ENCODE measurements around the gene PPP6R3. TPM values are rescaled to one million over a fixed set of nuclear protein-coding genes. Genes with fewer than 3 reads are reported as not detected.

PPP6R3 gene
- total and polyA plus RNA-seq, 10 of the 15 experiments (the other 5 are each of a cell fraction or from before 2014, with no cell fraction given): 12.4 to 123 (median 74.1) TPM

GRCh38 chr11:68460741-68461574 lies at the start of gene PPP6R3 (continued):
- no peak for TF ChIP-seq HSF1 (IDR thresholded peaks at IDR 0.05; ENCODE audit: low read depth, low read length)
- TF ChIP-seq REST (IDR thresholded peaks at IDR 0.05; ENCODE audit: low read depth, low read length): no peak
- no peak for TF ChIP-seq MEF2B (IDR thresholded peaks at IDR 0.05; ENCODE audit: partially characterized antibody, poor library complexity, severe bottlenecking)
- 0 out of 2 replicates have a peak, but pooled peaks have one; percentile 43 for TF ChIP-seq ZNF24 (IDR thresholded peaks at IDR 0.05)
- 0 out of 2 replicates have a peak, but pooled peaks have one; percentile 45 for TF ChIP-seq RCOR1 (conservative IDR thresholded peaks at IDR 0.05; ENCODE audit: low read depth, low read length)
- no peak for TF ChIP-seq NFYA (IDR thresholded peaks at IDR 0.05; ENCODE audit: borderline replicate concordance, low read depth, low read length)
- no peak for TF ChIP-seq MTA3 (IDR thresholded peaks at IDR 0.05; ENCODE audit: borderline replicate concordance, low read length)
- TF ChIP-seq ZNF622 (IDR thresholded peaks at IDR 0.05): no peak
- no peak for TF ChIP-seq HCFC1 (IDR thresholded peaks at IDR 0.05; ENCODE audit: low read length)
- peak; percentile 50; the same call in 1 of the 2 replicates for TF ChIP-seq SIN3A (IDR thresholded peaks at IDR 0.05; ENCODE audit: low read depth, low read length)
- TF ChIP-seq ESRRA (IDR thresholded peaks at IDR 0.05; ENCODE audit: low read length): no peak
- TF ChIP-seq ATF3 (IDR thresholded peaks at IDR 0.05; ENCODE audit: borderline replicate concordance, extremely low read depth, low read depth, low read length): no peak
- peak; percentile 60; the same call in 1 of the 2 replicates for TF ChIP-seq NR2F1 (conservative IDR thresholded peaks at IDR 0.05)
- TF ChIP-seq ELK1 (IDR thresholded peaks at IDR 0.05; ENCODE audit: low read depth, low read length): no peak
- no peak for TF ChIP-seq E4F1 (IDR thresholded peaks at IDR 0.05; ENCODE audit: borderline replicate concordance, partially characterized antibody)
- no peak for TF ChIP-seq CEBPB (IDR thresholded peaks at IDR 0.05; ENCODE audit: borderline replicate concordance in 1 of 2, low read depth in 2 of 2, low read length in 2 of 2)
- TF ChIP-seq ETV6 (conservative IDR thresholded peaks at IDR 0.05 in 1 of 2, IDR thresholded peaks at IDR 0.05 in 1 of 2; ENCODE audit: borderline replicate concordance in 1 of 2, low read depth in 1 of 2): no peak
- peak; percentile 67 for TF ChIP-seq POLR2AphosphoS5 (IDR thresholded peaks at IDR 0.05; ENCODE audit: low read length)
- no peak for TF ChIP-seq TARDBP (IDR thresholded peaks at IDR 0.05; ENCODE audit: borderline replicate concordance)
